Amygdala (tissue), 56 donors: ENCODE data around the gene CD46.
A peak's percentile ranks its signal among the peaks of the same experiment; 100 is the strongest.

Experiments used
- DNase-seq, 56 donors: peaks; one replicate each; lab custom pipeline; 2025; lab: John Stamatoyannopoulos, UW

Gene CD46

GRCh38 chr1:207812778-207813511, 61.1 kb downstream of the CD46 start:
- no peak for DNase-seq

- no peak for DNase-seq
Measured at GRCh38 chr1:207813512-207813881, 61.6 kb downstream of the CD46 start.

GRCh38 chr1:207813946-207814345, 62.1 kb downstream of the CD46 start:
- DNase-seq, result no peak

- DNase-seq, result no peak
Measured at GRCh38 chr1:207814469-207814868, 62.6 kb downstream of the CD46 start.

GRCh38 chr1:207815466-207815865, 63.6 kb downstream of the CD46 start:
- no peak for DNase-seq

- no peak for DNase-seq
Measured at GRCh38 chr1:207815913-207816291, 64.0 kb downstream of the CD46 start.

- peak in 1 of 56 donors; percentile 32 for DNase-seq
Measured at GRCh38 chr1:207817166-207817565, 65.3 kb downstream of the CD46 start.

GRCh38 chr1:207817778-207818751, 66.2 kb downstream of the CD46 start:
- DNase-seq, result no peak

- DNase-seq, result peak in 5 of 56 donors; percentile 19 to 49 (median 32)
Measured at GRCh38 chr1:207818971-207819451, 67.2 kb downstream of the CD46 start.

GRCh38 chr1:207820568-207821463, 69.0 kb downstream of the CD46 start:
- DNase-seq, result peak in 17 of 56 donors; percentile 21 to 75 (median 47)

- DNase-seq, result no peak
Measured at GRCh38 chr1:207821464-207822045, 69.7 kb downstream of the CD46 start.

- peak in 1 of 56 donors; percentile 21 for DNase-seq
Measured at GRCh38 chr1:207822124-207822601, 70.3 kb downstream of the CD46 start.

- peak; percentile 48 to 97 (median 88) for DNase-seq
Measured at GRCh38 chr1:207822602-207823451, 71.0 kb downstream of the CD46 start.

- DNase-seq, result peak in 3 of 56 donors; percentile 65 to 70 (median 67)
Measured at GRCh38 chr1:207823531-207823879, 71.7 kb downstream of the CD46 start.

GRCh38 chr1:207823880-207824566, 72.2 kb downstream of the CD46 start:
- DNase-seq, result peak; percentile 25 to 91 (median 76)

GRCh38 chr1:207824691-207825408, 73.0 kb downstream of the CD46 start:
- no peak for DNase-seq

- DNase-seq, result no peak
Measured at GRCh38 chr1:207825409-207825695, 73.5 kb downstream of the CD46 start.
